Measurements from ENCODE around the gene PRKD1.

- TF ChIP-seq CTCF (IDR thresholded peaks at IDR 0.05; ENCODE audit: low read depth, low read length, poor library complexity, severe bottlenecking) (no peak), EZH2phosphoT487 (IDR thresholded peaks at IDR 0.05; ENCODE audit: borderline replicate concordance, low read length) (no peak)
Observed at GRCh38 chr14:29652571-29652970, 275.1 kb downstream of the PRKD1 start.
